Measurements from ENCODE around the gene GRB10. TPM values are rescaled to one million over a fixed set of nuclear protein-coding genes. Genes with fewer than 3 reads are reported as not detected.
"Not testable (repeated sequence)": the region's sequence is repeated elsewhere in the genome, so short reads cannot be mapped to it uniquely, and the experiment has no call there.

GRB10 gene
- polyA plus RNA-seq, 1 donor = 19.9 TPM

- DNase-seq = no peak
- Histone ChIP-seq H3K27ac (ENCODE audit: low read length) (no peak overlapping the region), H3K4me1 (ENCODE audit: control insufficient read depth, insufficient read depth, low read length) (peaks cover 2% of the 10 kb centered on the region), H3K36me3 (ENCODE audit: control insufficient read depth, insufficient read depth, low read length) (peaks cover 4% of the 10 kb centered on the region), H3K27me3 (ENCODE audit: control insufficient read depth, insufficient read depth, low read length) (no peaks in the 10 kb centered on the region), H3K4me3 (ENCODE audit: low read length) (no peak overlapping the region), H3K9me3 (ENCODE audit: control insufficient read depth, low read depth, low read length) (no peaks in the 10 kb centered on the region)
- WGBS (ENCODE audit: insufficient coverage, low lambda C conversion rate) = 83% methylated on average over 1 of the region's 8 CpGs
Observed at GRCh38 chr7:50748472-50748871, 34.2 kb downstream of the GRB10 start.

GRCh38 chr7:50745835-50746234 lies 36.9 kb downstream of the GRB10 start:
- DNase-seq = no peak
- H3K36me3 ChIP-seq (ENCODE audit: control insufficient read depth, insufficient read depth, low read length) = peaks cover 4% of the 10 kb centered on the region
- no peak overlapping the region for H3K27ac ChIP-seq (ENCODE audit: low read length)
- WGBS (ENCODE audit: insufficient coverage, low lambda C conversion rate) = no CpG with 5 or more reads among the region's 2 CpGs
- H3K9me3 ChIP-seq (ENCODE audit: control insufficient read depth, low read depth, low read length) = no peaks in the 10 kb centered on the region
- H3K27me3 ChIP-seq (ENCODE audit: control insufficient read depth, insufficient read depth, low read length) = no peaks in the 10 kb centered on the region
- no peak overlapping the region for H3K4me3 ChIP-seq (ENCODE audit: low read length)
- H3K4me1 ChIP-seq (ENCODE audit: control insufficient read depth, insufficient read depth, low read length) = peaks cover 11% of the 10 kb centered on the region

GRCh38 chr7:50745336-50745735 lies 37.4 kb downstream of the GRB10 start:
- Histone ChIP-seq H3K27ac (ENCODE audit: low read length) (no peak overlapping the region), H3K4me3 (ENCODE audit: low read length) (no peak overlapping the region), H3K4me1 (ENCODE audit: control insufficient read depth, insufficient read depth, low read length) (peaks cover 11% of the 10 kb centered on the region), H3K27me3 (ENCODE audit: control insufficient read depth, insufficient read depth, low read length) (no peaks in the 10 kb centered on the region), H3K36me3 (ENCODE audit: control insufficient read depth, insufficient read depth, low read length) (peaks cover 4% of the 10 kb centered on the region), H3K9me3 (ENCODE audit: control insufficient read depth, low read depth, low read length) (no peaks in the 10 kb centered on the region)
- no peak for DNase-seq
- WGBS (ENCODE audit: insufficient coverage, low lambda C conversion rate) = 93% methylated on average over 5 of the region's 7 CpGs

GRCh38 chr7:50743893-50744292 lies 38.8 kb downstream of the GRB10 start:
- no peak for DNase-seq
- Histone ChIP-seq H3K4me1 (ENCODE audit: control insufficient read depth, insufficient read depth, low read length) (peaks cover 11% of the 10 kb centered on the region), H3K27ac (ENCODE audit: low read length) (no peak overlapping the region), H3K4me3 (ENCODE audit: low read length) (no peak overlapping the region), H3K36me3 (ENCODE audit: control insufficient read depth, insufficient read depth, low read length) (peaks cover 4% of the 10 kb centered on the region), H3K27me3 (ENCODE audit: control insufficient read depth, insufficient read depth, low read length) (no peaks in the 10 kb centered on the region), H3K9me3 (ENCODE audit: control insufficient read depth, low read depth, low read length) (no peaks in the 10 kb centered on the region)
- no CpG with 5 or more reads among the region's 11 CpGs for WGBS (ENCODE audit: insufficient coverage, low lambda C conversion rate)

GRCh38 chr7:50743016-50743415 lies 39.7 kb downstream of the GRB10 start:
- no peaks in the 10 kb centered on the region for H3K9me3 ChIP-seq (ENCODE audit: control insufficient read depth, low read depth, low read length)
- no peaks in the 10 kb centered on the region for H3K27me3 ChIP-seq (ENCODE audit: control insufficient read depth, insufficient read depth, low read length)
- WGBS (ENCODE audit: insufficient coverage, low lambda C conversion rate) = no CpG with 5 or more reads among the region's 2 CpGs
- peak overlapping the region; percentile 54 for H3K27ac ChIP-seq (ENCODE audit: low read length)
- H3K4me1 ChIP-seq (ENCODE audit: control insufficient read depth, insufficient read depth, low read length) = peaks cover 11% of the 10 kb centered on the region
- H3K36me3 ChIP-seq (ENCODE audit: control insufficient read depth, insufficient read depth, low read length) = peaks cover 4% of the 10 kb centered on the region
- H3K4me3 ChIP-seq (ENCODE audit: low read length) = no peak overlapping the region
- peak; percentile 64 to 83 for DNase-seq

- WGBS (ENCODE audit: insufficient coverage, low lambda C conversion rate) = no CpG with 5 or more reads among the region's 4 CpGs
- DNase-seq = peak; percentile 23 to 41
- no peaks in the 10 kb centered on the region for H3K27me3 ChIP-seq (ENCODE audit: control insufficient read depth, insufficient read depth, low read length)
- H3K4me3 ChIP-seq (ENCODE audit: low read length) = no peak overlapping the region
- H3K4me1 ChIP-seq (ENCODE audit: control insufficient read depth, insufficient read depth, low read length) = peaks cover 11% of the 10 kb centered on the region
- peak overlapping the region; percentile 54 for H3K27ac ChIP-seq (ENCODE audit: low read length)
- H3K36me3 ChIP-seq (ENCODE audit: control insufficient read depth, insufficient read depth, low read length) = peaks cover under 1% of the 10 kb centered on the region
- no peaks in the 10 kb centered on the region for H3K9me3 ChIP-seq (ENCODE audit: control insufficient read depth, low read depth, low read length)
Observed at GRCh38 chr7:50742401-50742800, 40.3 kb downstream of the GRB10 start.

- no peaks in the 10 kb centered on the region for H3K36me3 ChIP-seq (ENCODE audit: control insufficient read depth, insufficient read depth, low read length)
- peaks cover 11% of the 10 kb centered on the region for H3K4me1 ChIP-seq (ENCODE audit: control insufficient read depth, insufficient read depth, low read length)
- H3K27ac ChIP-seq (ENCODE audit: low read length) = no peak overlapping the region
- H3K9me3 ChIP-seq (ENCODE audit: control insufficient read depth, low read depth, low read length) = no peaks in the 10 kb centered on the region
- no CpG with 5 or more reads among the region's 7 CpGs for WGBS (ENCODE audit: insufficient coverage, low lambda C conversion rate)
- no peak for DNase-seq
- H3K27me3 ChIP-seq (ENCODE audit: control insufficient read depth, insufficient read depth, low read length) = no peaks in the 10 kb centered on the region
- no peak overlapping the region for H3K4me3 ChIP-seq (ENCODE audit: low read length)
Observed at GRCh38 chr7:50739744-50740435, 42.8 kb downstream of the GRB10 start.

GRCh38 chr7:50738932-50739331 lies 43.8 kb downstream of the GRB10 start:
- no CpG with 5 or more reads among the region's 3 CpGs for WGBS (ENCODE audit: insufficient coverage, low lambda C conversion rate)
- Histone ChIP-seq H3K4me1 (ENCODE audit: control insufficient read depth, insufficient read depth, low read length) (peaks cover 11% of the 10 kb centered on the region), H3K36me3 (ENCODE audit: control insufficient read depth, insufficient read depth, low read length) (no peaks in the 10 kb centered on the region), H3K4me3 (ENCODE audit: low read length) (no peak overlapping the region), H3K27ac (ENCODE audit: low read length) (no peak overlapping the region), H3K9me3 (ENCODE audit: control insufficient read depth, low read depth, low read length) (no peaks in the 10 kb centered on the region), H3K27me3 (ENCODE audit: control insufficient read depth, insufficient read depth, low read length) (no peaks in the 10 kb centered on the region)
- no peak for DNase-seq

GRCh38 chr7:50735836-50736235 lies 46.9 kb downstream of the GRB10 start:
- H3K4me1 ChIP-seq (ENCODE audit: control insufficient read depth, insufficient read depth, low read length); H3K4me3 ChIP-seq (ENCODE audit: low read length); H3K27ac ChIP-seq (ENCODE audit: low read length); H3K36me3 ChIP-seq (ENCODE audit: control insufficient read depth, insufficient read depth, low read length); H3K9me3 ChIP-seq (ENCODE audit: control insufficient read depth, low read depth, low read length); H3K27me3 ChIP-seq (ENCODE audit: control insufficient read depth, insufficient read depth, low read length); DNase-seq: not testable (repeated sequence)
- WGBS (ENCODE audit: insufficient coverage, low lambda C conversion rate) = no CpG with 5 or more reads among the region's 8 CpGs

GRCh38 chr7:50735333-50735732 lies 47.4 kb downstream of the GRB10 start:
- Histone ChIP-seq H3K9me3 (ENCODE audit: control insufficient read depth, low read depth, low read length) (no peaks in the 10 kb centered on the region), H3K36me3 (ENCODE audit: control insufficient read depth, insufficient read depth, low read length) (no peaks in the 10 kb centered on the region), H3K27ac (ENCODE audit: low read length) (no peak overlapping the region), H3K4me3 (ENCODE audit: low read length) (no peak overlapping the region), H3K27me3 (ENCODE audit: control insufficient read depth, insufficient read depth, low read length) (no peaks in the 10 kb centered on the region), H3K4me1 (ENCODE audit: control insufficient read depth, insufficient read depth, low read length) (peaks cover 4% of the 10 kb centered on the region)
- no peak for DNase-seq

GRCh38 chr7:50734246-50734645 lies 48.5 kb downstream of the GRB10 start:
- Histone ChIP-seq H3K4me1 (ENCODE audit: control insufficient read depth, insufficient read depth, low read length) (peaks cover 4% of the 10 kb centered on the region), H3K27me3 (ENCODE audit: control insufficient read depth, insufficient read depth, low read length) (no peaks in the 10 kb centered on the region), H3K9me3 (ENCODE audit: control insufficient read depth, low read depth, low read length) (no peaks in the 10 kb centered on the region), H3K27ac (ENCODE audit: low read length) (peak overlapping the region; percentile 5), H3K36me3 (ENCODE audit: control insufficient read depth, insufficient read depth, low read length) (no peaks in the 10 kb centered on the region), H3K4me3 (ENCODE audit: low read length) (no peak overlapping the region)
- DNase-seq = no peak
- no CpG with 5 or more reads among the region's 8 CpGs for WGBS (ENCODE audit: insufficient coverage, low lambda C conversion rate)
